Dendritic cell treated with granulocyte-macrophage colony-stimulating factor and Interleukin-4, amounts not matched to agents 40 ng/mL and 50 ng/mL, for 4 days (primary cell): ENCODE results near the gene ABCG5.

Experiments
- H3K27ac Mint-ChIP-seq: one replicate; pipeline ENCODE4 v1.8.0; 2022; ENCODE audit warnings: mild to moderate bottlenecking, mixed read lengths
- H3K27me3 Mint-ChIP-seq: one replicate; pipeline ENCODE4 v1.8.0; 2022; ENCODE audit warnings: mild to moderate bottlenecking, mixed read lengths
- H3K36me3 Mint-ChIP-seq: one replicate; pipeline ENCODE4 v1.8.0; 2022; ENCODE audit warnings: low read depth, mixed read lengths
- H3K4me1 Mint-ChIP-seq: one replicate; pipeline ENCODE4 v1.8.0; 2022; ENCODE audit warnings: low read depth, mixed read lengths
- H3K4me3 Mint-ChIP-seq: one replicate; pipeline ENCODE4 v1.8.0; 2022; ENCODE audit warnings: mild to moderate bottlenecking, moderate library complexity, mixed read lengths
- H3K9me3 Mint-ChIP-seq: one replicate; pipeline ENCODE4 v1.8.0; 2022; ENCODE audit warnings: mixed read lengths
- intact Hi-C: fragments of 100-400 bp; cut with micrococcal nuclease; formaldehyde crosslinking; loops from one replicate; pipeline ENCODE4 v1.15.0; 2022

The ABCG5 gene

GRCh38 chr2:43832457-43832856, 6.2 kb downstream of the ABCG5 start:
- intact Hi-C loops: no loop called here
- H3K9me3 Mint-ChIP-seq: no peaks in the 10 kb centered on the region
- H3K4me3 Mint-ChIP-seq: no peak overlapping the region
- H3K27me3 Mint-ChIP-seq: peaks cover 46% of the 10 kb centered on the region
- no peak overlapping the region for H3K27ac Mint-ChIP-seq
- H3K36me3 Mint-ChIP-seq: no peaks in the 10 kb centered on the region
- peaks cover 6% of the 10 kb centered on the region for H3K4me1 Mint-ChIP-seq

GRCh38 chr2:43831543-43832294, 6.9 kb downstream of the ABCG5 start:
- Mint-ChIP-seq H3K27me3 (peaks cover 49% of the 10 kb centered on the region), H3K9me3 (no peaks in the 10 kb centered on the region), H3K4me3 (peak overlapping the region; percentile 7), H3K36me3 (no peaks in the 10 kb centered on the region), H3K27ac (no peak overlapping the region), H3K4me1 (peaks cover 6% of the 10 kb centered on the region)
- intact Hi-C loops: no loop called here

DNA sequence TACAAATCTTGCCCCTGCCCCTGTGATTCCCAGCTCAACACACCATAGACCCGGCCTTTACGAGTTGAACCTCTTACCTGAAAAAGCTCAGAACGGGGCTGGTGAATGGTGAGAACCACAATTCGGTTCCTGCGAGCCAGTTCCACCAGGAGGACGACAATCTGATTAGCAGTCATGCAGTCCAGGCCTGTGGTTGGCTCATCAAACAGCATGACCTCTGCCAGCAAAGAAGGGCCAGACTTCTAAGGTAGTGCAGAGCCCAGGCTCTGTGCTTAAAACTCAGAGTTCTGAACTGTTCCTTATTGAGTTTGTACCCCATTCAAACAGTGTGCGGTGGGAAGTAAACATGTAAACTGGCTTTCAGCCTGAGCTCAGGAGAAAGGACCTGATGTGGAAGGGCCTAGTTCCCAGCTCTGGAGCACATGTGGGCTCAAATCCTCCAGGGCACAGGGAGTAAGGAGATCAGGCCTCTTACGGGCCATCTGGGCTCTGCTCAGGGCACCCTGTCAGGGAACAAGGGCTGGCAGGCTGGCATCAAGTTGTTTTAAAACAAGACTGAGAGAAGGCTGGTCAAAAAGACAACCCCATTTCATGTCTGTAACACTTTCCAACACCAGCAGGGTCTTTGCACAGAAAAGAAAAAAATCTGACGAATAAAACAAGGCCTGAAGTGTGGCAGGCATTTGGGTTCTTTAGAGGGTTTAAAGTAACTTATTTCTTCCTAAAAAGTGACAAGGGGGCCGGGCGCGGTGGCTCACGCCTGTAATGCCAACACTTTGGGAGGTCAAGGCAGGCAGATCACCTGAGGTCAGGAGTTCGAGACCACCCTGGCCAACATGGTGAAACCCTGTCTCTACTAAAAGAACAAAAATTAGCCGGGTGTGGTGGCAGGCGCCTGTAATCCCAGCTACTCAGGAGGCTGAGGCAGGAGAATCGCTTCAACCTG, 12.1 kb downstream of the ABCG5 start:
- Mint-ChIP-seq H3K4me1 (peaks cover 9% of the 10 kb centered on the region), H3K9me3 (no peaks in the 10 kb centered on the region), H3K36me3 (no peaks in the 10 kb centered on the region), H3K27ac (no peak overlapping the region), H3K27me3 (peaks cover 50% of the 10 kb centered on the region), H3K4me3 (no peak overlapping the region)
- intact Hi-C loops: no loop called here

- Mint-ChIP-seq H3K9me3 (no peaks in the 10 kb centered on the region), H3K27ac (no peak overlapping the region), H3K27me3 (peaks cover 50% of the 10 kb centered on the region), H3K36me3 (no peaks in the 10 kb centered on the region), H3K4me3 (no peak overlapping the region), H3K4me1 (peaks cover 5% of the 10 kb centered on the region)
- intact Hi-C loops: no loop called here
These were observed 12.8 kb downstream of the ABCG5 start for GRCh38 chr2:43825841-43826240.

DNA sequence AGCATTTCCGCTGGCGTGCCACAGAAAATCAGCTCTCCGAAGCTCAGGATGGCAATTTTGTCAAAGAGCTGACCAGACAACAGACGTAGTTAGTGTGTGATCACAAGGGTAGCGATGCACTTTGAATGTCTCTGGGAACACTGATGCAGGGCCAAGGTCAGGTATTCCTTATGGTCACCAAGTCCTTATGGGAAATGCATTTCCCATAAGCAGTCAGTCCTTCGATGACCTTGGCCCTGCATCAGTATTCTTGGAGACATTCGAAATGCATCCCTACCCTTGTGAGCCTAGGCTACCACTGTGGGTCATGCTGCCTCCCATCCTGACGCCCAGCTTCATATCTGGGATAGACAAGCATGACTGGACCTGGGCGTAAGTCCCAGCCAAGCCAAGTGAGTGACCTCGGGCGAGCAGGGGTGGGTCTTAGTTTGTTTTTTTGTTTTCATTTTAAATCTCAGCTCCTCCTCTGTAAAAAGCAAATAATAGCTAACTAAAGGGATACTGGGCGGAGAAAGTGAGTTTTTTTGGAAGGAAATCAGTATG, 13.6 kb downstream of the ABCG5 start:
- Mint-ChIP-seq H3K4me1 (peaks cover 5% of the 10 kb centered on the region), H3K9me3 (no peaks in the 10 kb centered on the region), H3K27ac (no peak overlapping the region), H3K4me3 (no peak overlapping the region), H3K27me3 (peaks cover 45% of the 10 kb centered on the region), H3K36me3 (no peaks in the 10 kb centered on the region)
- intact Hi-C loops: no loop called here

DNA sequence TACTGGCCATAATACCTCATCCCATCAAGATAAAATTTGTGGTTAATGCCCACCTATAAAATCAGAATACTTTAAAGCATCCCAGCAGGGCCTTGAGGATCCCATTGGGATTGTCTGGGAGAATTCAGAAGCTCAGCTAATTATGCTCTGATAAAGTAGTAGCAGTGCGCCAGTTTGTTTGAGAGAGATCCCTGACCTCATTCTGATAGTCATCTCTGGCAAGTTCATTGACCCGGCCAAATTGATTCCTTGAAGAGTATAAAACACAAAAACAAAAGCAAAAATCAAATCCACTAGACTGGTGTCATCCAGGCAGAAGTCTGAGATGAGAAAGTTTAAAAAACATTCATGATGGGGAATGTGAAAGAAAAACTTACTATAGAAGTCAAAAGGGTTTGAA, 14.1 kb downstream of the ABCG5 start:
- Mint-ChIP-seq H3K4me1 (peaks cover 5% of the 10 kb centered on the region), H3K27me3 (peaks cover 41% of the 10 kb centered on the region), H3K4me3 (no peak overlapping the region), H3K36me3 (no peaks in the 10 kb centered on the region), H3K9me3 (no peaks in the 10 kb centered on the region), H3K27ac (no peak overlapping the region)
- intact Hi-C loops: no loop called here

DNA sequence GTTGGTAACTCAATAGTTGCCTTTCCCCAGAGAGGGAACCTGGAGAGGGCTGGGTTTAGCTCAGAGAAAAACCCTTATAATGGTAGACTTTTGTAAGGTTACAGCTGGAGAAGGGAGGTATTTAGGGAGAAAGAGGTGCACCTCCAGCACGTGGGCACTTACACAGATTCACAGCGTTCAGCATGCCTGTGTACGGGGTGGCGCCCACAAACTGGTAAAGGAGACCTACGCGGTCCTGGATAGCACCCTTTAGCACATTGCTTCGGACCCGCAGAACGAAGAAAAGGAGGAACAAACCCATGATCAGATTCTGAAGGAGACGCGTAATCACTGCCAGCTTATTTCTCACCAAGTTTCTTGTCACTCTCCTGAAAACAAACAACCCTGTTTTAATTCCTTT, 14.9 kb downstream of the ABCG5 start:
- Mint-ChIP-seq H3K36me3 (no peaks in the 10 kb centered on the region), H3K4me1 (peaks cover 5% of the 10 kb centered on the region), H3K27ac (no peak overlapping the region), H3K9me3 (no peaks in the 10 kb centered on the region), H3K4me3 (no peak overlapping the region), H3K27me3 (peaks cover 38% of the 10 kb centered on the region)
- intact Hi-C loops: no loop called here

- H3K27me3 Mint-ChIP-seq: peaks cover 36% of the 10 kb centered on the region
- no peaks in the 10 kb centered on the region for H3K9me3 Mint-ChIP-seq
- intact Hi-C loops: no loop called here
- no peaks in the 10 kb centered on the region for H3K36me3 Mint-ChIP-seq
- H3K4me1 Mint-ChIP-seq: peaks cover 5% of the 10 kb centered on the region
- no peak overlapping the region for H3K27ac Mint-ChIP-seq
- no peak overlapping the region for H3K4me3 Mint-ChIP-seq
These were observed 15.8 kb downstream of the ABCG5 start for GRCh38 chr2:43822839-43823238.

DNA sequence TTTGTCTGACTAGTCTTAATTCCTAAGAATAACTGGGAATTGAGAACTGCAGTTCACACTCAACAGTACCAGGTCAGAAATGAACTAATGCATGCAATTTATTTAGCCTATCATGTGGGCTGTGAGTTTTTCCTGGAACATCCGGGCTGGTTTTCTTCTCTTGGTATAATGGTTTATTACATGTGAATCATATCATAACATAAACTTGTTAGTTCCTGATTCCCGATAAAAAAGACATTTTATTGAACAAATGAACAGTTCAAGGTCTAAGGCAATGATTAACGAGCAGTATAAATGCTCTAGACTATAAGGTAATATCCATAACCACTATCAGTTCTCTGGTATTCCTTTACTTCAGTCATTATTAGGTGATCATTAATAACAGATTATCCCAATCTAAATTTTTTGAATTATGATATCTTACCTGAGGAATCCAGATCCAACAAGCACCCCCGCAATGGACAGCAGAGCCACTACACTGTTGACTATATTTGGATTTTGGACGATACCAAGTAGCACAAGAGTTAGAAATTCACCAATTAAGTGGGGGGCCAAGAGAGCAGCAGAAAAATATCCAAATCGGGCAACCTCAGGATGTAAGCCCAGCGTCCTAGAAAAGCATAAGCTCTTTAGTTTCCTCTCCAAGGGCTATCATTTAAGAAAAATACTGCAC, 19.0 kb downstream of the ABCG5 start:
- no peaks in the 10 kb centered on the region for H3K36me3 Mint-ChIP-seq
- no peaks in the 10 kb centered on the region for H3K9me3 Mint-ChIP-seq
- H3K4me1 Mint-ChIP-seq: peaks cover 5% of the 10 kb centered on the region
- H3K27ac Mint-ChIP-seq: no peak overlapping the region
- no peak overlapping the region for H3K4me3 Mint-ChIP-seq
- peaks cover 26% of the 10 kb centered on the region for H3K27me3 Mint-ChIP-seq
- intact Hi-C loops: no loop called here

- Mint-ChIP-seq H3K27me3 (peaks cover 26% of the 10 kb centered on the region), H3K27ac (no peak overlapping the region), H3K9me3 (no peaks in the 10 kb centered on the region), H3K4me3 (no peak overlapping the region), H3K4me1 (peaks cover 5% of the 10 kb centered on the region), H3K36me3 (no peaks in the 10 kb centered on the region)
- intact Hi-C loops: no loop called here
These were observed 19.9 kb downstream of the ABCG5 start for GRCh38 chr2:43818761-43819160.

DNA sequence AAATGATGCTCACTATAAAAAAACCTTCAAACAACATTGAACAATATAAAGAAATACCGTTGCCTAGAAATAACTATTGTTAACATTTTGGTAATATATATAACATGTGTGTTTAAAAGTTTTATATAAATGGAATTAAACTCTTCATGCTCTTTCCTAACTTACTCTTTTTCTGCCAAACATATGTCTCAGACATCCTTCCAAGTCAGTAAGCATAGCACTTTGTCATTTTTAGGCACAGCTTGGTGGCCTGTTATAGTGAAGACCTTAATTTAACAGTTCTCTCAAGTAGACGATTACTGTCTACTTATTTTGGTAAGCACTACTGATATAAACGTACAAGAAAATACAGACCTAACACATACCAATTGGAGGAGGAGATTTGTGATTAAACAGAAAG, 23.9 kb downstream of the ABCG5 start:
- no peaks in the 10 kb centered on the region for H3K4me1 Mint-ChIP-seq
- H3K36me3 Mint-ChIP-seq: no peaks in the 10 kb centered on the region
- H3K9me3 Mint-ChIP-seq: no peaks in the 10 kb centered on the region
- intact Hi-C loops: no loop called here
- no peak overlapping the region for H3K4me3 Mint-ChIP-seq
- no peaks in the 10 kb centered on the region for H3K27me3 Mint-ChIP-seq
- H3K27ac Mint-ChIP-seq: no peak overlapping the region

GRCh38 chr2:43812947-43813346, 25.7 kb downstream of the ABCG5 start:
- intact Hi-C loops: no loop called here
- Mint-ChIP-seq H3K4me3 (no peak overlapping the region), H3K9me3 (no peaks in the 10 kb centered on the region), H3K4me1 (no peaks in the 10 kb centered on the region), H3K36me3 (no peaks in the 10 kb centered on the region), H3K27ac (no peak overlapping the region), H3K27me3 (no peaks in the 10 kb centered on the region)

GRCh38 chr2:43812006-43812405, 26.6 kb downstream of the ABCG5 start:
- no peak overlapping the region for H3K4me3 Mint-ChIP-seq
- no peaks in the 10 kb centered on the region for H3K27me3 Mint-ChIP-seq
- no peaks in the 10 kb centered on the region for H3K4me1 Mint-ChIP-seq
- no peaks in the 10 kb centered on the region for H3K36me3 Mint-ChIP-seq
- no peaks in the 10 kb centered on the region for H3K9me3 Mint-ChIP-seq
- no peak overlapping the region for H3K27ac Mint-ChIP-seq
- intact Hi-C loops: no loop called here

- Mint-ChIP-seq H3K4me3 (no peak overlapping the region), H3K27me3 (no peaks in the 10 kb centered on the region), H3K36me3 (no peaks in the 10 kb centered on the region), H3K9me3 (no peaks in the 10 kb centered on the region), H3K4me1 (no peaks in the 10 kb centered on the region), H3K27ac (no peak overlapping the region)
- intact Hi-C loops: no loop called here
These were observed 27.8 kb downstream of the ABCG5 start for GRCh38 chr2:43810888-43811287.
